Hepatocyte (in vitro differentiated cells): Measurements from ENCODE around the gene TMEM30A. TPM values are rescaled to one million over a fixed set of nuclear protein-coding genes. Genes with fewer than 3 reads are reported as not detected.

Experiments
- DNase-seq: peaks from one replicate; pipeline ENCODE4 v3.0.0-alpha.2; 2016; ENCODE audit warnings: low spot score
- H2AFZ ChIP-seq: fragments of 200-600 bp; sonication (generic); 2 replicates; pipeline ENCODE4 v1.6.0; 2016; ENCODE audit warnings: antibody characterized with exemption, mild to moderate bottlenecking
- H3K27ac ChIP-seq: fragments of 200-600 bp; sonication (generic); 2 replicates; pipeline ENCODE4 v1.5.1; 2016; ENCODE audit warnings: mild to moderate bottlenecking
- H3K27me3 ChIP-seq: fragments of 200-600 bp; sonication (generic); 2 replicates; pipeline ENCODE4 v1.6.1; 2016
- H3K36me3 ChIP-seq: fragments of 200-600 bp; sonication (generic); replicated peaks from 2 replicates; pipeline ENCODE4 v1.5.1; 2016; ENCODE audit warnings: low read depth; ENCODE audit not compliant: insufficient read depth
- H3K4me1 ChIP-seq: fragments of 200-600 bp; sonication (generic); 2 replicates; pipeline ENCODE4 v1.5.1; 2016; ENCODE audit warnings: mild to moderate bottlenecking, moderate library complexity; ENCODE audit not compliant: insufficient read depth
- H3K4me2 ChIP-seq: fragments of 200-600 bp; sonication (generic); 2 replicates; pipeline ENCODE4 v1.6.0; 2016
- H3K4me3 ChIP-seq: fragments of 200-600 bp; sonication (generic); 2 replicates; pipeline ENCODE4 v1.5.1; 2016; ENCODE audit warnings: mild to moderate bottlenecking
- H3K79me2 ChIP-seq: fragments of 200-600 bp; sonication (generic); 2 replicates; pipeline ENCODE4 v1.6.0; 2017; ENCODE audit warnings: mild to moderate bottlenecking
- H3K9me2 ChIP-seq: fragments of 200-600 bp; sonication (generic); replicated peaks from 2 replicates; pipeline ENCODE4 v1.6.0; 2017; ENCODE audit warnings: mild to moderate bottlenecking; ENCODE audit not compliant: insufficient read depth
- H3K9me3 ChIP-seq: fragments of 200-600 bp; sonication (generic); 2 replicates; pipeline ENCODE4 v1.5.1; 2016; ENCODE audit warnings: low read depth, mild to moderate bottlenecking
- H4K20me1 ChIP-seq: fragments of 200-600 bp; sonication (generic); 2 replicates; pipeline ENCODE4 v1.6.0; 2016; ENCODE audit warnings: mild to moderate bottlenecking; ENCODE audit not compliant: insufficient read depth, poor library complexity, severe bottlenecking
- CTCF ChIP-seq: fragments of 200-600 bp; sonication (generic); IDR thresholded peaks from 2 replicates; pipeline ENCODE4 v1.5.1; 2016; ENCODE audit warnings: antibody characterized with exemption, mild to moderate bottlenecking; ENCODE audit not compliant: poor library complexity
- EZH2 ChIP-seq: fragments of 200-600 bp; sonication (generic); IDR thresholded peaks from 2 replicates; pipeline ENCODE4 v1.6.1; 2016; ENCODE audit warnings: antibody characterized with exemption, mild to moderate bottlenecking, borderline replicate concordance
- EZH2phosphoT487 ChIP-seq: fragments of 200-600 bp; sonication (generic); IDR thresholded peaks from one replicate; pipeline ENCODE4 v1.6.1; 2018; ENCODE audit warnings: antibody characterized with exemption, mild to moderate bottlenecking, low read depth, moderate library complexity; ENCODE audit not compliant: unreplicated experiment, severe bottlenecking
- WGBS: methylation state at CpG from one replicate; pipeline ENCODE4 v1.1.6; 2016; ENCODE audit warnings: low lambda C conversion rate; ENCODE audit errors: missing lambda C conversion rate; 5-methylcytosine and 5-hydroxymethylcytosine counted together
- polyA plus RNA-seq: library from polyadenylated mRNA; unstranded; fragments of >200 nt; fragmentation: Nextera tagmentation; extraction: Ambion mirVana; gene quantifications from 2 replicates; pipeline ENCODE4 v1.2.1, GENCODE V29; 2016
- total RNA-seq: library from RNA; depleted of rRNA; stranded (reverse); fragments of >200 nt; gene quantifications from 2 replicates; pipeline ENCODE4 v1.2.3, GENCODE V29; 2014

Gene TMEM30A
- total and polyA plus RNA-seq, 2 experiments from 2014 or later = 71.1 to 165 TPM

GRCh38 chr6:75211920-75212590 lies 72.5 kb downstream of the TMEM30A start:
- DNase-seq = peak; percentile 55
- no peak overlapping the region for H2AFZ ChIP-seq

DNA sequence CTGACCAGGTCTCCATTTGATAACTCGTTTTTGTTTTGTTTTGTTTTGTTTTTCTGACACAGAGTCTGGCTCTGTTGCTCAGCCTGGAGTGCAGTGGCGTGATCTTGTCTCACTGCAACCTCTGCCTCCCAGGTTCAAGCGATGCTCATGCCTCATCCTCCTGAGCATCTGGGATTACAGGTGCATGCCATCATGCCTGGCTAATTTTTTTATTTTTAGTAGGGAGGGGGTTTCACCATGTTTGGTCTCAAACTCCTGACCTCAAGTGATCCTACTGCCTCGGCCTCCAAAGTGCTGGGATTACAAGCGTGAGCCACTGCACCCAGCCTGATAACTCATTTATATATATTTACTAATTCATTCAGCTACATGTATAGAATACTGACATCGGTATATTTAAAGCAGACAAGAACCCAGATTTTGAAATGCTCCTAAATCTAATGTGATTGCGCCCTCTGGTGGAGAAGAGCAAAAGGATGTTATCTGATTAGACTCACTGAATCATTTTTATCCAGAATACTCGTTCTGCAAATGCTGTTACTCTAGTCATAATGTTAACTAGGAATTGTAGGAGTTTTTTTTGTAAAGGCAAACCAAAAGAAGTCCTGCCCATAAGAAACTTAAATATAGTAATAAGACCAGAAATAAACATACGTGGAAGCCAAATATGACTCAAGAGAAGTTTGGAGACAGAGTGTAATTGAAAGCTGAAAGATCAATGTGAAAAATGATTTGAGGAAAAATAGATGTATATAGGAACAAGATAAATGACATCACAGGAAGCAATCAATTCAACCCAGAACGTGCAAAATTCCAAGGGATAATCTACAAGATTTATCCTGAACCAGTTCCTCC lies 73.5 kb downstream of the TMEM30A start:
- Histone ChIP-seq H2AFZ (no peak overlapping the region), H3K36me3 (no peaks in the 10 kb centered on the region), H3K79me2 (no peaks in the 10 kb centered on the region), H3K9me2 (no peaks in the 10 kb centered on the region), H3K4me2 (peak overlapping the region; percentile 23), H3K27me3 (peaks cover 22% of the 10 kb centered on the region), H4K20me1 (no peaks in the 10 kb centered on the region), H3K27ac (peak overlapping the region; percentile 21), H3K4me3 (no peak overlapping the region), H3K4me1 (peaks cover 21% of the 10 kb centered on the region), H3K9me3 (no peaks in the 10 kb centered on the region)
- peak; percentile 87 for DNase-seq
- no peak for TF ChIP-seq EZH2phosphoT487
- peak; percentile 85 for TF ChIP-seq CTCF
- WGBS = 37% methylated on average over 10 of the region's 10 CpGs

More at GRCh38 chr6:75211920-75212590, 72.5 kb downstream of the TMEM30A start:
- Histone ChIP-seq H3K79me2 (no peaks in the 10 kb centered on the region), H3K4me3 (no peak overlapping the region), H3K27ac (peak overlapping the region; percentile 47), H4K20me1 (no peaks in the 10 kb centered on the region), H3K27me3 (peaks cover 14% of the 10 kb centered on the region), H3K9me2 (no peaks in the 10 kb centered on the region), H3K4me1 (peaks cover 14% of the 10 kb centered on the region), H3K36me3 (no peaks in the 10 kb centered on the region), H3K4me2 (peak overlapping the region; percentile 23), H3K9me3 (no peaks in the 10 kb centered on the region)
- 18% methylated on average over 3 of the region's 3 CpGs for WGBS
- TF ChIP-seq EZH2phosphoT487 (no peak), CTCF (no peak), EZH2 (no peak)

- H3K4me2 ChIP-seq = no peak overlapping the region
- DNase-seq = no peak
These were observed 75.3 kb downstream of the TMEM30A start for GRCh38 chr6:75209184-75209723.

More at GRCh38 chr6:75209184-75209723, 75.3 kb downstream of the TMEM30A start:
- Histone ChIP-seq H3K9me3 (no peaks in the 10 kb centered on the region), H3K4me1 (peaks cover 21% of the 10 kb centered on the region), H3K27ac (no peak overlapping the region), H3K4me3 (no peak overlapping the region), H2AFZ (no peak overlapping the region), H3K79me2 (no peaks in the 10 kb centered on the region), H3K9me2 (no peaks in the 10 kb centered on the region), H3K36me3 (no peaks in the 10 kb centered on the region), H3K27me3 (peaks cover 39% of the 10 kb centered on the region), H4K20me1 (no peaks in the 10 kb centered on the region)
- TF ChIP-seq EZH2 (no peak), EZH2phosphoT487 (no peak), CTCF (no peak)
- WGBS = 27% methylated on average over 7 of the region's 7 CpGs
